ENCODE data around the gene PRKAG1. TPM values are rescaled to one million over a fixed set of nuclear protein-coding genes. Genes with fewer than 3 reads are reported as not detected.

PRKAG1 gene
- total RNA-seq, 1 donor from 2014 or later, result 27.9 TPM

GRCh38 chr12:48981757-48982157, 36.8 kb downstream of the PRKAG1 start:
- no peak for DNase-seq

GRCh38 chr12:48980953-48981756, 37.4 kb downstream of the PRKAG1 start:
- DNase-seq, result no peak

GRCh38 chr12:48980389-48980952, 38.1 kb downstream of the PRKAG1 start:
- DNase-seq, result no peak

- no peak for DNase-seq
Measured at GRCh38 chr12:48979602-48980388, 38.8 kb downstream of the PRKAG1 start.

- no peak for DNase-seq
Measured at GRCh38 chr12:48978741-48979601, 39.6 kb downstream of the PRKAG1 start.

- DNase-seq, result no peak
Measured at GRCh38 chr12:48978291-48978740, 40.3 kb downstream of the PRKAG1 start, which contains the start of gene WNT1. Gene WNT1, plus strand, starts transcription at chr12:48978322. Its CDS starts 329 bp downstream, at chr12:48978651.

GRCh38 chr12:48977290-48978281, 41.0 kb downstream of the PRKAG1 start:
- no peak for DNase-seq

GRCh38 chr12:48973941-48974673, 44.5 kb downstream of the PRKAG1 start:
- DNase-seq, result no peak

GRCh38 chr12:48973531-48973930, 45.0 kb downstream of the PRKAG1 start:
- DNase-seq, result no peak

GRCh38 chr12:48972952-48973483, 45.6 kb downstream of the PRKAG1 start:
- no peak for DNase-seq

GRCh38 chr12:48972213-48972951, 46.2 kb downstream of the PRKAG1 start:
- DNase-seq, result no peak

- no peak for DNase-seq
Measured at GRCh38 chr12:48970702-48971334, 47.8 kb downstream of the PRKAG1 start.

- no peak for DNase-seq
Measured at GRCh38 chr12:48969833-48970701, 48.5 kb downstream of the PRKAG1 start.

- no peak for DNase-seq
Measured at GRCh38 chr12:48969160-48969771, 49.3 kb downstream of the PRKAG1 start.

GRCh38 chr12:48968467-48968866, 50.1 kb downstream of the PRKAG1 start:
- DNase-seq, result no peak

- DNase-seq, result no peak
Measured at GRCh38 chr12:48967991-48968390, 50.6 kb downstream of the PRKAG1 start.
